Activated T-cell treated with anti-CD3 and anti-CD28 coated beads, Interleukin-2, amount 50 U/mL, for 72 hours (primary cell): ENCODE data around the gene UQCRH. TPM values are rescaled to one million over a fixed set of nuclear protein-coding genes. Genes with fewer than 3 reads are reported as not detected.
A peak's percentile ranks its signal among the peaks of the same experiment; 100 is the strongest.
"Not testable (repeated sequence)": the region's sequence is repeated elsewhere in the genome, so short reads cannot be mapped to it uniquely, and the experiment has no call there.

Experiments used
- ATAC-seq, 2 donors: fragments of 150-1000 bp; cut with Tn5 transposase; replicated peaks in 1 of 2; 2 replicates each; pipeline ENCODE4 v1.10.0; 2021; ENCODE audit warnings: moderate library complexity in 2 of 2, mild to moderate bottlenecking in 1 of 2
- DNase-seq, 2 donors: peaks; one replicate each; pipeline ENCODE4 v3.0.0; 2021 to 2022; ENCODE audit warnings: mixed read lengths in 1 of 2
- H3K27ac Mint-ChIP-seq: one replicate; pipeline ENCODE4 v1.8.0; 2022; ENCODE audit warnings: mild to moderate bottlenecking, moderate library complexity, mixed read lengths
- H3K27me3 Mint-ChIP-seq: one replicate; pipeline ENCODE4 v1.8.0; 2022; ENCODE audit warnings: low read depth, mixed read lengths
- H3K36me3 Mint-ChIP-seq, 2 donors: one replicate each; pipeline ENCODE4 v1.8.0; 2022; ENCODE audit warnings: mixed read lengths in 2 of 2, mild to moderate bottlenecking in 1 of 2; ENCODE audit not compliant: insufficient read depth in 2 of 2
- H3K4me1 Mint-ChIP-seq: one replicate; pipeline ENCODE4 v1.8.0; 2022; ENCODE audit warnings: low read depth, mixed read lengths
- H3K4me3 Mint-ChIP-seq, 2 donors: one replicate each; pipeline ENCODE4 v1.8.0; 2022; ENCODE audit warnings: mild to moderate bottlenecking in 2 of 2, mixed read lengths in 2 of 2, moderate library complexity in 2 of 2
- H3K9me3 Mint-ChIP-seq, 2 donors: one replicate each; pipeline ENCODE4 v1.8.0; 2022; ENCODE audit warnings: mixed read lengths in 2 of 2
- total RNA-seq, 2 donors: library from RNA; stranded (reverse); gene quantifications; one replicate each; pipeline ENCODE4 v1.2.3, GENCODE V29; 2022

UQCRH gene
- total RNA-seq, 2 donors from 2014 or later = 287 to 303 TPM

DNA sequence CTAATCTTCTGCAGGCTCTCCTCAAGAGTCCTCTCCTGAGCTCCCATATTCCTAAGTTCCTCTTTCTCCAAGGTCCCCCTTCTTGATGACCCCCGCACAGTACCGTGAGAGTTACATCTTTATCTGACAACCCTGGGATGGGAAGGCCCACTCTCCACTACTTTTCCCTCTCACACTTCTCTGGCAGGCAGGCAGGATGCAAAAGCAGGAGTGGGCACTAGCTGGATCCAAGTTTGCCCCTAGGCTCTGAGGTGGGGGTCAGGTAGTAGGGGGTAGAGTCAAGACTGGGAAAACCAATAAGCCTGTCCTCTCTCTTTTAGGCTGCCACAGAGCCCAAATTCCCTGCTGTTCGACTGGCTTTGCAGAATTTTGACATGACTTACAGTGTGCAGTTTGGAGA lies 41.0 kb downstream of the UQCRH start:
- Mint-ChIP-seq H3K27ac (peak overlapping the region; percentile 20), H3K9me3 (no peaks in the 10 kb centered on the region), H3K27me3 (no peaks in the 10 kb centered on the region), H3K4me1 (peaks cover 79% of the 10 kb centered on the region), H3K4me3 (no peak overlapping the region), H3K36me3 (peaks cover 18 to 44% of the 10 kb centered on the region in 2 donors)
- ATAC-seq = no peak
- no peak for DNase-seq

DNA sequence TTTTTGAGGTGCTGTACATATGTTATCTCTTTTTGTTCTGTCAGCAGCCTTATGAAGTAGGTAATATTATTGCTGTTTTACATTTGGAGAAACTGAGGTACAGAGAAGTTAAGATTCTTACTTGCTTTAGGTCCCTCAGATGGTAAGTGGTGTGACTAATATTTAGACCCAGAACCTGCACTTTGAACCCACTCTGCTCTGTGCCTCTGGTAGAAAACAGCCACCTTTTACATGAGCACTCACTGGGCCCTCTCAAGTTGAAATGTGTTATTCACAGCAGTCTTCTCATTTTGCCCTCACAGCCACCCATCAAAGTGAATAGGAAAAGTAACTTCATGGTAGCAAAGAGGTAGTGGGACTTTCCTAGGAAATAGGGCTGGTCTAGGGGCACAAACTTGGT lies 41.8 kb downstream of the UQCRH start:
- no peaks in the 10 kb centered on the region for H3K9me3 Mint-ChIP-seq
- peaks cover 21 to 47% of the 10 kb centered on the region in 2 donors for H3K36me3 Mint-ChIP-seq
- no peaks in the 10 kb centered on the region for H3K27me3 Mint-ChIP-seq
- DNase-seq (no peak), ATAC-seq (no peak)
- H3K4me3 Mint-ChIP-seq = no peak overlapping the region
- peaks cover 76% of the 10 kb centered on the region for H3K4me1 Mint-ChIP-seq
- peak overlapping the region; percentile 30 for H3K27ac Mint-ChIP-seq

DNA sequence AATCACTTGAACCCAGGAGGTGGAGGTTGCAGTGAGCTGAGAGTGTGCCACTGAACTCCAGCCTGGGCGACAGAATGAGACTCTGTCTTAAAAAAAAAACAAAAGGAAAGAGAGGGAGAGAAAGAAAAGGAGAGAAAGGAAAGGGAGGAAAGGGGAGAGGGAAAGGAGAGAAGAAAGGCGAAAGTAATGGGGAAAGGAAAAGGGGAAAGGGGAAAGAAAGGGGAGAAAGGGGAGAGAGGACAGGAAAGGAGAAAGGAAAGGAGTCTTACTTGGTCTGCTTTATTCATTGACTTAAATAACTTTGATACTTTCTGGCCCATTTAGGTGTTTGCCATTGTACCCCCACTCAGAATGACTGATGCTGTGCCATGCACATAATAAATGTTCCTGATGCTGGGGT lies 48.9 kb downstream of the UQCRH start:
- Mint-ChIP-seq H3K4me1 (peaks cover 15% of the 10 kb centered on the region), H3K27ac (no peak overlapping the region), H3K4me3 (no peak overlapping the region), H3K27me3 (no peaks in the 10 kb centered on the region), H3K36me3 (peaks cover 8 to 38% of the 10 kb centered on the region in 2 donors), H3K9me3 (no peaks in the 10 kb centered on the region)
- DNase-seq = no peak
- ATAC-seq = no peak

DNA sequence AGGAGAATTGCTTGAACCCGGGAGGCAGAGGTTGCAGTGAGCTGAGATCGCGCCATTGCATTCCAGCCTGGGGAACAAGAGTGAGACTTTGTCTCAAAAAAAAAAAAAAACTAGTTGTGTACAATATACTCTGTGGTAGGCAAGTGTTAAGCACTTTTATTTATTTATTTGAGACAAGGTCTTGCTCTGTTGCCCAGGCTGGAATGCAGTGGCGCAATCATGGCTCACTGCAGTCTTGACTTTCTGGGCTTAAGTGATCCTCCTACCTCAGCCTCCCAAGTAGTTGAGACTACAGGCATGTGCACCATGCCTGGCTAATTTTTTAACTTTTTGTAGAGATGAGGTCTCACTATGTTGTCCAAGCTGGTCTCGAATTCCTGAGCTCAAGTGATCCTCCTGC lies 52.4 kb downstream of the UQCRH start:
- not testable (repeated sequence) for ATAC-seq, H3K27me3 Mint-ChIP-seq, H3K4me1 Mint-ChIP-seq, H3K27ac Mint-ChIP-seq, DNase-seq, H3K9me3 Mint-ChIP-seq, H3K4me3 Mint-ChIP-seq
- H3K36me3 Mint-ChIP-seq = peaks cover 0 to 31% of the 10 kb centered on the region in 2 donors

DNA sequence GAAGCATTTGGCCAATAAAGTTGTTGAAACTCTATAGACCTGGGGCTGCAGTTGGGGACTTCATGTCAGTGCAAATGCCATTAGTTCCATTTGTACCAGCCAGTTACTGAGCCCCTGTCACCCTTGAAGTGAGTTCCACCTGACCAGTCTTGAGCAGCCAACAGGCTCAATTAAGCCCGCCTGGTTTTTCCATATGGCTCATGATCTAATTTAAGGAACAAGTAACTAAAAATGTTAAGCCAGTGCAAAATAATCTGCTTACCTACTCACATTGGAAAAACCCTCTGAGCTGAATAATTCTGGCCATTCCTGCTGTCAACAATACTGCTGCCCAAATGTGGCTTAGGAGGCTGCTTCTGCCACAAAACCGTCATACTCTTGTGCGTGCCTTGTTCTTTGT lies 58.7 kb downstream of the UQCRH start:
- H3K4me1 Mint-ChIP-seq = no peaks in the 10 kb centered on the region
- no peaks in the 10 kb centered on the region for H3K9me3 Mint-ChIP-seq
- no peaks in the 10 kb centered on the region for H3K27me3 Mint-ChIP-seq
- DNase-seq (no peak), ATAC-seq (no peak)
- peaks cover 4 to 28% of the 10 kb centered on the region in 2 donors for H3K36me3 Mint-ChIP-seq
- no peak overlapping the region for H3K27ac Mint-ChIP-seq
- no peak overlapping the region for H3K4me3 Mint-ChIP-seq

DNA sequence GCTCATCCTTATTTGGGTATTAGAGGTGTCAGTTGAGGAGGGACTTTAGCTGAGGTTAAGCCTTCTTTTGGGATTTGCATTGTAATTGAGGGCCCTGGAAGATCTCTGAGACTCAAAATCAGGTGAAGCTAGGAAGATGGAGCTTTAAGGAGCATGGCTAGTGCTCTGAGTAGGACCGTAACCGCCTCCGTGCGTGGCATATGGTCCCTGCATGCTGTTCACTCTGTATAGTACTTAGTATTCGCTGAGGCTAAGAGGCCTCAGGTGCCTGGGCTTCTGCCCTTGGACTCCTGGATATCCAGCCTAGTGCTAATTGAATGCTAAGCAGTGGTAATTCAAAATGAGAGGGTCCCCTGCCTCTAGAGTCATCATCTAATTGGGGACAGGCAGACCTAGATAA lies 59.6 kb downstream of the UQCRH start:
- Mint-ChIP-seq H3K27me3 (no peaks in the 10 kb centered on the region), H3K27ac (no peak overlapping the region), H3K4me3 (no peak overlapping the region), H3K4me1 (no peaks in the 10 kb centered on the region), H3K9me3 (no peaks in the 10 kb centered on the region), H3K36me3 (peaks cover 4 to 29% of the 10 kb centered on the region in 2 donors)
- no peak for ATAC-seq
- no peak for DNase-seq

DNA sequence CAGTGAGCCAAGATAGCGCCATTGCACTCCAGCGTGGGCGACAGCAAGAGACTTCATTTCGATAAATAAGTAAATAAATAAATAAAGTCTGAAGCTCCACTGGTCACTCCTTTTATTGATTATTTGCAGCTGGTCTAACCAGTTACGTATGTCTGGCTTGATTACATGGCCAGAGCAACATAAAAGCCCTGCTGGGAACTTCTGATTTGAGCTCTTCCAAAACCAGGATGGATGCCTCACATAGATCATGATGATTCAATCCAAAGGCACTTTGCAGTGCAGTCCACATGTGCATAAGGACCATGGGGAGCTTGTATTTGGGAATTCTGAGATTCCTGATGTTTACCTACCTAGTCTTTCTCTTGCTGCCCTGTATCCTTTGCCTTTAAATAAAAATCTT lies 61.1 kb downstream of the UQCRH start:
- no peak overlapping the region for H3K4me3 Mint-ChIP-seq
- peaks cover 4 to 33% of the 10 kb centered on the region in 2 donors for H3K36me3 Mint-ChIP-seq
- ATAC-seq (no peak), DNase-seq (no peak)
- peaks cover 8% of the 10 kb centered on the region for H3K4me1 Mint-ChIP-seq
- no peaks in the 10 kb centered on the region for H3K9me3 Mint-ChIP-seq
- H3K27ac Mint-ChIP-seq = no peak overlapping the region
- H3K27me3 Mint-ChIP-seq = no peaks in the 10 kb centered on the region

DNA sequence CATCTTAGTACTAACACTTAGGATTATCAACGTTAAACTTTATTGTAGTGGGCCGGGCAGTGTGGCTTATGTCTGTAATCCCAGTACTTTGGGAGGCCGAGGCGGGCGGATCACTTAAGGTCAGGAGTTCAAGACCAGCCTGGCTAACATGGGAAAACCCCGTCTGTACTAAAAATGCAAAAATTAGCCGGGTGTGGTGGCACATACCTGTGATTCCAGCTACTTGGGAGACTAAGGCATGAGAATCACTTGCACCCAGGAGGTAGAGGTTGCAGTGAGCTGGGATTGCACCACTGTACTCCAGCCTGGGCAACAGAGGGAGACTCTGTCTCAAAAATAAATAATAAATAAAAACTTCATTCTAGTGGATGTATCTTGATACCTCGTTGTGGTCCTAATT lies 62.3 kb downstream of the UQCRH start:
- H3K27ac Mint-ChIP-seq, H3K9me3 Mint-ChIP-seq: not testable (repeated sequence)
- H3K36me3 Mint-ChIP-seq = peaks cover 4 to 29% of the 10 kb centered on the region in 2 donors

More for the DNA sequence above, 62.3 kb downstream of the UQCRH start:
- not testable (repeated sequence) for DNase-seq, H3K27me3 Mint-ChIP-seq, ATAC-seq, H3K4me3 Mint-ChIP-seq
- peaks cover 14% of the 10 kb centered on the region for H3K4me1 Mint-ChIP-seq

Other genes starting within 250 kb of the UQCRH start
- gene PIK3R3, start 171.1 kb upstream of the UQCRH start, total RNA-seq = under 1 TPM; 0.89 to 0.93 TPM
- gene TSPAN1, start 128.6 kb upstream of the UQCRH start, total RNA-seq = under 1 TPM; 0.30 to 0.34 TPM
- not detected for gene P3R3URF, start 127.2 kb upstream of the UQCRH start, total RNA-seq
- 10 to 100 TPM; 30.8 to 35.5 TPM for gene POMGNT1, start 105.3 kb upstream of the UQCRH start, total RNA-seq
- gene LURAP1, start 100.4 kb upstream of the UQCRH start, total RNA-seq = under 1 TPM in 1 of 2 donors, not detected in 1; 0.21 TPM
- gene RAD54L, start 55.9 kb upstream of the UQCRH start, total RNA-seq = 10 to 100 TPM; 33.1 to 34.9 TPM
- 10 to 100 TPM; 47.7 to 53.4 TPM for gene LRRC41, start 82 bp upstream of the UQCRH start, total RNA-seq
- 10 to 100 TPM; 42.4 to 42.9 TPM for gene NSUN4, start 37.1 kb downstream of the UQCRH start, total RNA-seq
- gene FAAH, start 90.6 kb downstream of the UQCRH start, total RNA-seq = 1 to 10 TPM; 5.1 to 8.8 TPM
- gene DMBX1, start 186.1 kb downstream of the UQCRH start, total RNA-seq = under 1 TPM in 1 of 2 donors, not detected in 1; 0.37 TPM
- gene KNCN, start 247.9 kb downstream of the UQCRH start, total RNA-seq = not detected